ENCODE results near the gene IZUMO1. TPM values are rescaled to one million over a fixed set of nuclear protein-coding genes. Genes with fewer than 3 reads are reported as not detected.
A peak's percentile ranks its signal among the peaks of the same experiment; 100 is the strongest.

The IZUMO1 gene
- total and polyA plus RNA-seq, 9 of the 15 experiments (the other 6 are each of a cell fraction or from before 2014, with no cell fraction given), result 0.14 to 2.1 (median 0.73) TPM

GRCh38 chr19:48795055-48795684 is 48.5 kb upstream of the IZUMO1 start (continued):
- no peak for TF ChIP-seq ZNF609 (CRISPR knock-in tag; IDR thresholded peaks at IDR 0.05; ENCODE audit: borderline replicate concordance)
- TF ChIP-seq ZNF121 (CRISPR knock-in tag; conservative IDR thresholded peaks at IDR 0.05), result no peak
- peak; percentile 98 for TF ChIP-seq ZNF395 (CRISPR knock-in tag; IDR thresholded peaks at IDR 0.05)
- no peak for TF ChIP-seq CHD4 (IDR thresholded peaks at IDR 0.05; ENCODE audit: insufficient read depth, insufficient replicate concordance, low read depth, low read length, poor library complexity, severe bottlenecking)
- peak; percentile 49; the same call in 1 of the 2 replicates for TF ChIP-seq BCL6 (CRISPR knock-in tag; IDR thresholded peaks at IDR 0.05)
- TF ChIP-seq EP400 (IDR thresholded peaks at IDR 0.05), result peak; percentile 50
- no peak for TF ChIP-seq CGGBP1 (CRISPR knock-in tag; IDR thresholded peaks at IDR 0.05)
- no peak for TF ChIP-seq HDAC3 (IDR thresholded peaks at IDR 0.05; ENCODE audit: borderline replicate concordance, partially characterized antibody)
- no peak for TF ChIP-seq MCM5 (IDR thresholded peaks at IDR 0.05; ENCODE audit: low read depth)
- TF ChIP-seq HDAC1 (IDR thresholded peaks at IDR 0.05), result peak in 1 of 2 experiments; percentile 72; a peak in 2 of 4 replicates
- TF ChIP-seq CAMTA2 (CRISPR knock-in tag; conservative IDR thresholded peaks at IDR 0.05), result no peak
- no peak for TF ChIP-seq BRCA1 (IDR thresholded peaks at IDR 0.05)
- TF ChIP-seq BRCA1 (CRISPR knock-in tag; IDR thresholded peaks at IDR 0.05), result no peak
- peak; percentile 93 for TF ChIP-seq MBD2 (IDR thresholded peaks at IDR 0.05; ENCODE audit: borderline replicate concordance, low read depth)
- 0 out of 4 replicates have a peak, but pooled peaks of 1 of the 2 experiments have one; percentile 39 for TF ChIP-seq ZMIZ1 (IDR thresholded peaks at IDR 0.05; ENCODE audit: low read depth in 2 of 2, low read length in 2 of 2)
- no peak for TF ChIP-seq ZNF77 (CRISPR knock-in tag; IDR thresholded peaks at IDR 0.05)
- TF ChIP-seq NONO (IDR thresholded peaks at IDR 0.05; ENCODE audit: low read depth in 2 of 2, low read length in 1 of 2), result peak in 1 of 2 experiments; percentile 52; a peak in 1 of 4 replicates
- TF ChIP-seq ATF1 (CRISPR knock-in tag; IDR thresholded peaks at IDR 0.05), result no peak
- TF ChIP-seq ATF1 (tag; IDR thresholded peaks at IDR 0.05), result peak; percentile 92
